Memory B cell (primary cell): ENCODE results near the gene MYOM1.

ENCODE experiments used
- ATAC-seq: fragments of 150-1000 bp; cut with Tn5 transposase; 2 replicates; pipeline ENCODE4 v1.10.0; 2021; ENCODE audit warnings: low read depth, mild to moderate bottlenecking, moderate library complexity
- DNase-seq, 2 donors: peaks; one replicate each; pipeline ENCODE4 v3.0.0; 2022; ENCODE audit warnings: low spot score in 2 of 2
- H3K27ac Mint-ChIP-seq: one replicate; pipeline ENCODE4 v1.8.0; 2022; ENCODE audit warnings: mild to moderate bottlenecking, moderate library complexity, mixed read lengths
- H3K27me3 Mint-ChIP-seq: one replicate; pipeline ENCODE4 v1.8.0; 2022; ENCODE audit warnings: mixed read lengths
- H3K36me3 Mint-ChIP-seq: one replicate; pipeline ENCODE4 v1.8.0; 2022; ENCODE audit warnings: mild to moderate bottlenecking, mixed read lengths
- H3K4me1 Mint-ChIP-seq: one replicate; pipeline ENCODE4 v1.8.0; 2022; ENCODE audit warnings: mixed read lengths
- H3K4me3 Mint-ChIP-seq: one replicate; pipeline ENCODE4 v1.8.0; 2022; ENCODE audit warnings: mild to moderate bottlenecking, moderate library complexity, mixed read lengths
- H3K9me3 Mint-ChIP-seq: one replicate; pipeline ENCODE4 v1.8.0; 2022; ENCODE audit warnings: mixed read lengths

The MYOM1 gene

DNA sequence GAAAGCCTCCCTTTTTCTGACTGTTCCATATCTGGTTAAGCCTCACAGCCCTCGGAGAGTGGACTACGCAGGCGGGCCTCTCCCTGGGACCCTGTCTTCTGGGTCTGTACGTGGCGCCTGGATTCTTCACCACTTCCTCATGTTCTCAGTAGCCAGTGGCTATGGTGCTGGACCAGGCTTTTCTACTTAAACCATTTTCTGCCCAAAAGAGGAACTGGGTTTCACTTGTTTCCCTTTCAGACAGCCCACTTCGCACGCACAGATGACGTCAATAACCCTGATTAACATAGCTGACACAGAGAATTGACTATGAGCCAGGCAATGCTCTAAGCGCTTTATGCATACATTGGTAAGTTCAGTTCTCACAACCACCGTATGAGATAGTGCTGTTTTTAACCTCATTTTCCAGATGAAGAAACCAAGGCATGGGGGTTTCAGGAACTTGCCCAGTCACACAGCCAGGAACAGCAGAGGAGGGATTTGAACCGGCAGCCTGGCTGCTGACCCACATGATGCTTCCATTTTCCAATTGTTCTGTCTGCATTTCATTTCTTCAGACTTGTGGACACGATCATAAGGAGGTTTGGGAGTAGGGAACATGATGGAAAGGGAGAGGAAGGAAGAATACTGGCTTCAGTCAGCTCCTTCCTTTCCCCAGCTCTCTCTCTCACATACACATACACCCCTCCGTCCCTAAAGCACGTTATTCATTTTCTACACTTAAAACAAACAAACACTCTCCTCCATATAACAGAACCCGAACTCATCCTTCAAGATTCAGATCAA lies 41.7 kb downstream of the MYOM1 start:
- peak; percentile 89 for ATAC-seq
- no peaks in the 10 kb centered on the region for H3K27me3 Mint-ChIP-seq
- H3K9me3 Mint-ChIP-seq, result no peaks in the 10 kb centered on the region
- H3K4me1 Mint-ChIP-seq, result peaks cover 21% of the 10 kb centered on the region
- peak overlapping the region; percentile 84 for H3K4me3 Mint-ChIP-seq
- H3K36me3 Mint-ChIP-seq, result no peaks in the 10 kb centered on the region
- peak; percentile 61 to 81 for DNase-seq
- H3K27ac Mint-ChIP-seq, result peak overlapping the region; percentile 93

DNA sequence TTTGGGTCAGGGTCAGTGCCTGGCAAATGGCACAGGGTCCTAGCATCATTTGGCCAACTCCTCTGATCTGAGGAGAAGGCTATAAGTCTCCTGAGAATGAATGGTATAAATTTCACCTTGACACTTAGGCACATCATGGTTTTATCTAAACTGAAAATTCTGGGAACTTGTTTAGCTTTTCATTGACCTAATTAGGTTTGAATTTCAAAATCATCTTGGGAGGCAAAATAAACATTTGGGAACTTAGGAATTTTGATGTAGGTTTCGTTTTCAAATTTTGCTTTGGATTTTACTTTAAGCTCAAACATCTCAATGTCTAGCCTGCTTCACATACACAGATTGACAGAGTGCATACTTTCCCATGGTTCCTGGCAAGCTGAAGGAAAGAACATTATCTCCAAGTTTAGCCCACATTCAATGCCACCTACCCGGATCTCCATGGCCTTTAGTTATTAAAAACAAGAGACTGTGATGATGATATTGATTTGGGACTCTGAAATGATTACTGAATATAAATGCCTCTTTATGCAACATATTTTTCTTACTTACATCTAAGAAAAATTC lies 44.5 kb downstream of the MYOM1 start:
- Mint-ChIP-seq H3K4me3 (no peak overlapping the region), H3K9me3 (no peaks in the 10 kb centered on the region), H3K4me1 (peaks cover 27% of the 10 kb centered on the region), H3K36me3 (no peaks in the 10 kb centered on the region), H3K27me3 (no peaks in the 10 kb centered on the region), H3K27ac (peak overlapping the region; percentile 41)
- no peak for ATAC-seq
- DNase-seq, result no peak

DNA sequence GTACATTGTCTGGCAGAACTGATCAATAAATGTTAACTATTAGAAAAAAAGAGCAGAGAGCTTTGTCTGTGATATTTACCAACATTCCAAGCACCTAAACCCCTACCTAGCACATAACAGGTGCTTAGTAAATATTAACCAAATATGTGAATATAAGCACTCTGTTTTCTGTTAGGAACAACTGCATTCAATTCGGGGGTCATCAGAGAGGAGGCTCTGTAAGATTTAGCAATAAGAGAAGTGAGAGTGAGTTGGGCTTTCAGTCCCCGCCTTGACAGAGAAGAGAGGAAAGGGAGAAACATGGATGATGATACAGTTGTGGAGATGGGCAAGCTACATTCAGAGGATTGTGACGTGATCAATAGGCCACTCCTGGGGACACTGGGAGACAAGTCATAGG lies 47.7 kb downstream of the MYOM1 start:
- Mint-ChIP-seq H3K27me3 (no peaks in the 10 kb centered on the region), H3K9me3 (no peaks in the 10 kb centered on the region), H3K27ac (no peak overlapping the region), H3K4me3 (no peak overlapping the region), H3K4me1 (peaks cover 8% of the 10 kb centered on the region), H3K36me3 (peaks cover 2% of the 10 kb centered on the region)
- DNase-seq (no peak), ATAC-seq (peak; percentile 71)

DNA sequence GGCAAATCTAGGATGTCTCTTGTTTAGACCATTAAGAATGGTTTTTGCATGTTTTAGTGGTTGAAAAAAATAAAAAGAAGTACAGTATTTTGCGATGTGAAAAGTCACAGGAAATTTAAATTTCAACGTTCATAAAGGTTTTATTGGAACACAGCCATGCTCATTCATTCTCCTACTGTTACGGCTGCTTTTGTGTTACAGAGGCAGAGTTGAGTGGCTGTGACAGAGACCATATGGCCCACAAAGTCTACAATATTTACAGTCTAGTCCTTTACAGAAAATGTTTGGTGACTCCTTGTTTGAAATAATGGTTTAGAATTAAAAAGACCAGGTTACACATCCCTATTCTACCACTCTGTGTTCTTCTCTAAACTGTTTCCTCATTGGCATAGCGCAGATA lies 48.1 kb downstream of the MYOM1 start:
- Mint-ChIP-seq H3K27ac (no peak overlapping the region), H3K4me1 (peaks cover 8% of the 10 kb centered on the region), H3K4me3 (no peak overlapping the region), H3K9me3 (no peaks in the 10 kb centered on the region), H3K27me3 (no peaks in the 10 kb centered on the region), H3K36me3 (peaks cover 2% of the 10 kb centered on the region)
- no peak for DNase-seq
- no peak for ATAC-seq

DNA sequence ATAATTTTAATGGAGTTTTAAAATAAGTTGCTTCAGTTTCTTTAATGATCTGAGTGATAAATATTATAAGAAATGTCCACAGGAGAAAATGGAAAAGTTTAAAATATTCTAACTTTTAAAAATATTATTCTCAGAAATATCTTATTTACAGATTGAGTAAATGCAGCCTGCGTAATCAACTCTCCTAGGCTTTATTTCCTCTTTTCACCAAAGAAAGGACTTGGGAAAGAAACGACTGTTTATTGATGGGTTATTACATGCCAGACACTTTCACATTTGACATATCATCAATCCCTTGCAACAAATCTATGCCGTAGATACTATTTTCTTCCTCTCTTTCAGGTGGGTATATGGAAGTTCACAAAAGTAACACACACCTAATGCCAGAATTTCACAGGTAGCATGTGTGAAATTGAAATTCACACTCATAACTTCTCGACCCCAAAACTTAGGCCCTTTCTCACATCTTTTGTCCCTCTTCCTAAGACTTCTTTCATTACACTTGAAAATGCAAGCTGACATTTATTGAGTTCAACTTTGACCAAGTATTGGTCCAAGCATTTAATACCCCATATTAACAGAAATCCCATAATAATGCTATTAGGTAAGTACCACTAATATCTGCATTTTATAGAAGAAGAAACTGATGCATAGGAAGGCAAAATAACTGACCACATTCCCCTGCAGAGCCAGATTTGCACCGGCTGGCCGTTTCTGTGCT lies 49.2 kb downstream of the MYOM1 start:
- no peaks in the 10 kb centered on the region for H3K27me3 Mint-ChIP-seq
- H3K9me3 Mint-ChIP-seq, result no peaks in the 10 kb centered on the region
- no peak overlapping the region for H3K4me3 Mint-ChIP-seq
- H3K4me1 Mint-ChIP-seq, result peaks cover 8% of the 10 kb centered on the region
- ATAC-seq, result no peak
- no peak for DNase-seq
- no peak overlapping the region for H3K27ac Mint-ChIP-seq
- peaks cover 2% of the 10 kb centered on the region for H3K36me3 Mint-ChIP-seq

GRCh38 chr18:3164381-3164780 lies 55.4 kb downstream of the MYOM1 start:
- no peak overlapping the region for H3K27ac Mint-ChIP-seq
- DNase-seq (no peak), ATAC-seq (no peak)
- no peaks in the 10 kb centered on the region for H3K4me1 Mint-ChIP-seq
- no peak overlapping the region for H3K4me3 Mint-ChIP-seq
- peaks cover 12% of the 10 kb centered on the region for H3K36me3 Mint-ChIP-seq
- H3K9me3 Mint-ChIP-seq, result no peaks in the 10 kb centered on the region
- no peaks in the 10 kb centered on the region for H3K27me3 Mint-ChIP-seq

GRCh38 chr18:3163968-3164367 lies 55.8 kb downstream of the MYOM1 start:
- H3K36me3 Mint-ChIP-seq, result peaks cover 12% of the 10 kb centered on the region

DNA sequence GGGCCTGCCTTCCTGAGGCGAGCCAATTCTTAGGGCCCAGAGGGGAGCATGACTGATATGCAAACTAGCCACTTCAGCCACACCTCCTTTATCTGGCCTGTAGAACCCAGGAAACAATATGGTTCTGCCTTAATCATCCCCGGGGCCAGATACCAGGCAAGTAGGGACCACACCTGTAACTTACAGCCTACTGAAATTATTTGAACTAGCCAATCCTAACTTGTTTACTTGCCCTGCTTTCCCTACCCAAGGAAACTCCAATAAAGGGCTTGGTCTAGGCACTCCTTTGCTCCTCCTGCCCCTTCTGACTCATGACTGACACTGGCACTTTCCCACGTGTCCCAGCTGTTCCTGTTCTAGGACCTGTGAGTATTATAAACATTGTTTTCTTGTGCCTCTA lies 57.6 kb downstream of the MYOM1 start:
- DNase-seq (no peak), ATAC-seq (no peak)
- Mint-ChIP-seq H3K27ac (no peak overlapping the region), H3K4me3 (no peak overlapping the region), H3K36me3 (peaks cover 10% of the 10 kb centered on the region), H3K27me3 (no peaks in the 10 kb centered on the region), H3K4me1 (no peaks in the 10 kb centered on the region), H3K9me3 (no peaks in the 10 kb centered on the region)

More at GRCh38 chr18:3163968-3164367, 55.8 kb downstream of the MYOM1 start:
- ATAC-seq (no peak), DNase-seq (no peak)
- Mint-ChIP-seq H3K9me3 (no peaks in the 10 kb centered on the region), H3K4me1 (no peaks in the 10 kb centered on the region), H3K27ac (no peak overlapping the region), H3K4me3 (no peak overlapping the region), H3K27me3 (no peaks in the 10 kb centered on the region)

DNA sequence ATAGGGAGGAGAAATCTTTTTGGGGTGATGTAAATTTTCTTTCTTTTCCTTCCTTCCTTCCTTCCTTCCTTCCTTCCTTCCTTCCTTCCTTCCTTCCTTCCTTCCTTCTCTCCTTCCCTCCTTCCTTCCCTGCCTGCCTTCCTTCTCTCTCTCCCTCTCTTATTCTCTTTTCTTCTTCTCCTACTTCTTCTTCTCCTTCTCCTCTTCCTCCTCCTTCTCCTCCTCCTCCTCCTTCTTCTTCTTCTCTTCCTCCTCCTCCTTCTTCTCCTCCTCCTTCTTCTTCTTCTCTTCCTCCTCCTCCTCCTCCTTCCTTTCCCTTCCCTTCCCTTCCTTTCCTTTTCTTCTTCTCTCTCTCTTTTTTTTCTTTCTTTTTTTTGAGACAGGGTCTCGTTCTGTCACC lies 59.9 kb downstream of the MYOM1 start:
- Mint-ChIP-seq H3K4me3 (no peak overlapping the region), H3K27me3 (no peaks in the 10 kb centered on the region), H3K4me1 (peaks cover 5% of the 10 kb centered on the region), H3K9me3 (no peaks in the 10 kb centered on the region), H3K36me3 (peaks cover 10% of the 10 kb centered on the region), H3K27ac (no peak overlapping the region)
- no peak for DNase-seq
- ATAC-seq, result no peak

DNA sequence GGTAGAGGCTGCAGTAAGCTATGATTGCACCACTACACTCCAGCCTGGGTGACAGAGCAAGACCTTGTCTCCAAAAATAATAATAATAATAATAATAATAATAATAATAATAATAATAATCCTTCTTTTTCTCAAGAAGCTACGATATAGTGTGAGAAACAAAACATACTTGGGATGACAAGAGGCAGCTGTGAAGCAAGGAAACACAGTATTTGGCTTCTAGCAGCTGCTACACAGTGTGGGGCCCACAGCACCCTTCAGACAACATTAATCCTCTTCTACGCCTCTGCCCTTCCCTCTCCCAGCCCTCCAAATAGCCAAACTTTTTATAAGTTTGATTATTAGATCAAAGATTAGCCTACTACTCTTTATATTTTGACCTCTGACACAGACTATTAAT lies 62.2 kb downstream of the MYOM1 start:
- peaks cover 4% of the 10 kb centered on the region for H3K36me3 Mint-ChIP-seq
- H3K27me3 Mint-ChIP-seq, result no peaks in the 10 kb centered on the region
- no peak overlapping the region for H3K27ac Mint-ChIP-seq
- H3K4me1 Mint-ChIP-seq, result peaks cover 5% of the 10 kb centered on the region
- ATAC-seq, result no peak
- DNase-seq, result no peak
- H3K9me3 Mint-ChIP-seq, result no peaks in the 10 kb centered on the region
- no peak overlapping the region for H3K4me3 Mint-ChIP-seq

GRCh38 chr18:3157086-3157485 lies 62.7 kb downstream of the MYOM1 start:
- no peaks in the 10 kb centered on the region for H3K9me3 Mint-ChIP-seq
- no peak overlapping the region for H3K27ac Mint-ChIP-seq
- peaks cover 4% of the 10 kb centered on the region for H3K36me3 Mint-ChIP-seq
- ATAC-seq (no peak), DNase-seq (no peak)
- H3K4me1 Mint-ChIP-seq, result peaks cover 5% of the 10 kb centered on the region
- H3K4me3 Mint-ChIP-seq, result no peak overlapping the region
- no peaks in the 10 kb centered on the region for H3K27me3 Mint-ChIP-seq

- ATAC-seq (peak; percentile 38), DNase-seq (no peak)
- H3K4me3 Mint-ChIP-seq, result no peak overlapping the region
- no peaks in the 10 kb centered on the region for H3K9me3 Mint-ChIP-seq
- no peaks in the 10 kb centered on the region for H3K27me3 Mint-ChIP-seq
- peaks cover 4% of the 10 kb centered on the region for H3K36me3 Mint-ChIP-seq
- peaks cover 7% of the 10 kb centered on the region for H3K4me1 Mint-ChIP-seq
- H3K27ac Mint-ChIP-seq, result no peak overlapping the region
Measured at GRCh38 chr18:3156325-3156640, 63.5 kb downstream of the MYOM1 start.

DNA sequence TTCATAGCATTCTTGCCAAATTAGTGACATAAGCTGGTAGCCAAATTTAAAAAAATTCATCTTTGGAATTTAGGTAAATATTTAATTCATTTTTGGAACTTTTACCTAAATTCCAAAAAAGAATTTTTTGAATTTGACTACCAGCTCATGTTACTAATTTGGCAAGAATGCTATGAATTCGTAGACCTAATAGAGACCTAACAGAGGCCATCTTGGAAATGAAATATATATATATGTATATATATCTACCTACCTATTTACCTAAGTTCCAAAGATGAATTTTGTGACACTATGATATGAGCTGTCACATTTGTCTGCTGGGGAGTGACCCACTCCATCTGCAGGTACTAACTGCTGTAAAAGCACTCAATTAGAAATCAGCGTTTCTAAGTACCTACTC lies 65.6 kb downstream of the MYOM1 start:
- H3K9me3 Mint-ChIP-seq, result no peaks in the 10 kb centered on the region
- DNase-seq, result no peak
- peaks cover 7% of the 10 kb centered on the region for H3K4me1 Mint-ChIP-seq
- no peaks in the 10 kb centered on the region for H3K36me3 Mint-ChIP-seq
- no peak for ATAC-seq
- H3K4me3 Mint-ChIP-seq, result no peak overlapping the region
- H3K27me3 Mint-ChIP-seq, result no peaks in the 10 kb centered on the region
- no peak overlapping the region for H3K27ac Mint-ChIP-seq

GRCh38 chr18:3153107-3153704 lies 66.6 kb downstream of the MYOM1 start:
- DNase-seq (no peak), ATAC-seq (no peak)
- H3K27me3 Mint-ChIP-seq, result no peaks in the 10 kb centered on the region
- peaks cover 7% of the 10 kb centered on the region for H3K4me1 Mint-ChIP-seq
- no peaks in the 10 kb centered on the region for H3K9me3 Mint-ChIP-seq
- no peak overlapping the region for H3K4me3 Mint-ChIP-seq
- H3K36me3 Mint-ChIP-seq, result no peaks in the 10 kb centered on the region
- H3K27ac Mint-ChIP-seq, result no peak overlapping the region
